Epithelial cell of proximal tubule (primary cell): ENCODE measurements around the gene LCMT2. TPM values are rescaled to one million over a fixed set of nuclear protein-coding genes. Genes with fewer than 3 reads are reported as not detected.
A peak's percentile ranks its signal among the peaks of the same experiment; 100 is the strongest.
"Not testable (repeated sequence)": the region's sequence is repeated elsewhere in the genome, so short reads cannot be mapped to it uniquely, and the experiment has no call there.

Source experiments
- DNase-seq: peaks from one replicate; pipeline ENCODE4 v3.0.0-alpha.2; 2011; ENCODE audit warnings: low read depth
- H3K4me3 ChIP-seq: 2 replicates; pipeline ENCODE4 v1.5.1; 2011; ENCODE audit warnings: low read depth, mild to moderate bottlenecking, low read length
- total RNA-seq: library from RNA; depleted of rRNA; stranded (reverse); fragments of >200 nt; gene quantifications from 2 replicates; pipeline ENCODE4 v1.2.3, GENCODE V29; 2015
- TF ChIP-seq, protein P1 (sequence below): conservative IDR thresholded peaks from 2 replicates; pipeline ENCODE4 v1.5.1; 2012; ENCODE audit warnings: low read depth, mild to moderate bottlenecking, low read length

The LCMT2 gene
- total RNA-seq, 1 donor from 2014 or later, result 3.1 TPM

GRCh38 chr15:43292375-43293078 is 37.8 kb downstream of the LCMT2 start:
- no peak for DNase-seq
- no peak overlapping the region for H3K4me3 ChIP-seq
- TF ChIP-seq, protein P1, sequence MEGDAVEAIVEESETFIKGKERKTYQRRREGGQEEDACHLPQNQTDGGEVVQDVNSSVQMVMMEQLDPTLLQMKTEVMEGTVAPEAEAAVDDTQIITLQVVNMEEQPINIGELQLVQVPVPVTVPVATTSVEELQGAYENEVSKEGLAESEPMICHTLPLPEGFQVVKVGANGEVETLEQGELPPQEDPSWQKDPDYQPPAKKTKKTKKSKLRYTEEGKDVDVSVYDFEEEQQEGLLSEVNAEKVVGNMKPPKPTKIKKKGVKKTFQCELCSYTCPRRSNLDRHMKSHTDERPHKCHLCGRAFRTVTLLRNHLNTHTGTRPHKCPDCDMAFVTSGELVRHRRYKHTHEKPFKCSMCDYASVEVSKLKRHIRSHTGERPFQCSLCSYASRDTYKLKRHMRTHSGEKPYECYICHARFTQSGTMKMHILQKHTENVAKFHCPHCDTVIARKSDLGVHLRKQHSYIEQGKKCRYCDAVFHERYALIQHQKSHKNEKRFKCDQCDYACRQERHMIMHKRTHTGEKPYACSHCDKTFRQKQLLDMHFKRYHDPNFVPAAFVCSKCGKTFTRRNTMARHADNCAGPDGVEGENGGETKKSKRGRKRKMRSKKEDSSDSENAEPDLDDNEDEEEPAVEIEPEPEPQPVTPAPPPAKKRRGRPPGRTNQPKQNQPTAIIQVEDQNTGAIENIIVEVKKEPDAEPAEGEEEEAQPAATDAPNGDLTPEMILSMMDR, result no peak

DNA sequence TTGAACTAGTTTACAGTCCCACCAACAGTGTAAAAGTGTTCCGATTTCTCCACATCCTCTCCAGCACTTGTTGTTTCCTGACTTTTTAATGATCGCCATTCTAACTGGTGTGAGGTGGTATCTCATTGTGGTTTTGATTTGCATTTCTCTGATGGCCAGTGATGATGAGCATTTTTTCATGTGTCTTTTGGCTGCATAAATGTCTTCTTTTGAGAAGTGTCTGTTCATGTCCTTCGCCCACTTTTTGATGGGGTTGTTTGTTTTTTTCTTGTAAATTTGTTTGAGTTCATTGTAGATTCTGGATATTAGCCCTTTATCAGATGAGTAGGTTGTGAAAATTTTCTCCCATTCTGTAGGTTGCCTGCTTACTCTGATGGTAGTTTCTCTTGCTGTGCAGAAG is 40.7 kb downstream of the LCMT2 start:
- not testable (repeated sequence) for H3K4me3 ChIP-seq, DNase-seq

DNA sequence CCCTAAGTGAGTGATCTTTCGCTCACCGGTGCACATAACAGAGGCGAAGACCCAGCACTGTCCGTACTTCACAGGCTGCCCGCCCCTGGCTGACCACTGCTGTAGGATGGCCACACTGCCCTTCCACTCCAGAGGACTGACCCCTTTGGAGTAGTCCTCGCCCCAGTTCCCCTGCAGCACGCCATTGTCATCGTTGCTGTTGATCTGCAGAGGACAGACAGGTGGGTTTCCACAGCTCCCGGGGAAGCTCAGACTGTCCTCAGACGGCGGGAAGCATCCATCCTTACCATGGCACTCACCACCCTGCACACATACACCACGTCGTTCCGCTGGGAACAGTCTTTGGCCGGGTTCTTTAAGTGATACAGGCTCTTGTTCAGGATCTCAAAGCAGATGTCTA is 43.1 kb downstream of the LCMT2 start:
- H3K4me3 ChIP-seq, result no peak overlapping the region
- no peak for DNase-seq
- TF ChIP-seq, protein P1, result no peak

GRCh38 chr15:43286074-43286473 is 44.3 kb downstream of the LCMT2 start:
- no peak for DNase-seq
- no peak overlapping the region for H3K4me3 ChIP-seq
- TF ChIP-seq, protein P1, result no peak

DNA sequence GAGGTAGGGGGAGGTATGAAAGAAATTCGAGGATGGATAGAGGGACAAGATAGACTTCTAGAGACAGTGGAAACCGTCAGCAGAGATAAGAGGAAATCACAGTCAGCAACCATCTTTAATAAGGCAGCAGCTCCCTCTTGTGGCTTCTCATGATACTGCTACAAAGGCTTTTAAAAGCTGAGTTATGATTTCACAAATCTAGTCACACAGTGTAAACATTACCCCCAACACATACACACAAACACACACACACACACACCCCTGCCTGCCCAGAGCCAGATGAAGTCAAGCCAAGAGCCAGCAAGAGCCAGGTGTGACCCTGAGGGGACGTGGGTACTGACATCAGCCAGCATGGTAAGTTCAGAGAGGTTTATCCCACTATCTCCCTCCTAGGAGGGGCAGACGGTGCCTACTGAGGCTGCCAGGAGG is 44.8 kb downstream of the LCMT2 start:
- no peak for DNase-seq
- H3K4me3 ChIP-seq, result no peak overlapping the region
- TF ChIP-seq, protein P1, result peak; percentile 88

- no peak overlapping the region for H3K4me3 ChIP-seq
- DNase-seq, result no peak
- TF ChIP-seq, protein P1, result no peak
Measured at GRCh38 chr15:43283526-43283925, 46.8 kb downstream of the LCMT2 start.

DNA sequence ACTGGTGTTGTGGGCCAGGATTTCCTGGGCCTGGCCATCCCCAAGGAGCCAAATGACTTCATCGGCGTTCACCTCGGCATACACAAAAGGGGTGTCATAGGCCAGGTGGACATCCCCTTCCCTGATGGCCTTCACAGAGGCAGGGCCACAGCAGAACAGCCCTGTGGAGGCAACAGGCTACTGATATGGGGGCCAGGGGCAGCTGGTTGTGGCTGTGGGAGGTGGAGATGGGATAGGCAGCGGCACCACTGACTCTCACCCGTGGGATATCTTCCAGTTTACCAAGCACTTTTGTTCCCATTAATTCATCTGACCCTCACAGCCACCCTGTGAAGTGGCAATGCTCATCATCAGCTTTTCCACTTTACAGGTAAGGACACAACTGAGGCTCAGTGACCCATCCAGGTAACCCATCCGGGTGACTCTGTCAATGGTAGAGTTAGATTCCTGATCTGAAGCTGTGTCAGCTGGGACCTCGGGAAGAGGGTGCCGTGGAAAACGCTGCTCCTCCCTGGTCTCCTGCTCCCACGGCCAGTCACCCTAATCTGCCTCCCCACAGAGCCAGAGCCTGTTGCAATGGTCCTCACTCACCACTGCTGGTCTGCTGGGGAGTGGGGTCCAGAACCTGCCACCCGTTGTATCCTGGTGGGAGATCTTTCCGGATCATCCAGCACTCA is 48.3 kb downstream of the LCMT2 start:
- DNase-seq, result no peak

More for the DNA sequence above, 48.3 kb downstream of the LCMT2 start:
- TF ChIP-seq, protein P1, result no peak
- no peak overlapping the region for H3K4me3 ChIP-seq
